GM18498 (cell line): Measurements from ENCODE around the gene SHC2.

ENCODE experiments used
- ATAC-seq: cut with Tn5 transposase; IDR thresholded peaks from one replicate; pipeline ENCODE4 v1.9.1; 2021; ENCODE audit warnings: mild to moderate bottlenecking, moderate library complexity; ENCODE audit not compliant: unreplicated experiment

SHC2 gene, protein sequence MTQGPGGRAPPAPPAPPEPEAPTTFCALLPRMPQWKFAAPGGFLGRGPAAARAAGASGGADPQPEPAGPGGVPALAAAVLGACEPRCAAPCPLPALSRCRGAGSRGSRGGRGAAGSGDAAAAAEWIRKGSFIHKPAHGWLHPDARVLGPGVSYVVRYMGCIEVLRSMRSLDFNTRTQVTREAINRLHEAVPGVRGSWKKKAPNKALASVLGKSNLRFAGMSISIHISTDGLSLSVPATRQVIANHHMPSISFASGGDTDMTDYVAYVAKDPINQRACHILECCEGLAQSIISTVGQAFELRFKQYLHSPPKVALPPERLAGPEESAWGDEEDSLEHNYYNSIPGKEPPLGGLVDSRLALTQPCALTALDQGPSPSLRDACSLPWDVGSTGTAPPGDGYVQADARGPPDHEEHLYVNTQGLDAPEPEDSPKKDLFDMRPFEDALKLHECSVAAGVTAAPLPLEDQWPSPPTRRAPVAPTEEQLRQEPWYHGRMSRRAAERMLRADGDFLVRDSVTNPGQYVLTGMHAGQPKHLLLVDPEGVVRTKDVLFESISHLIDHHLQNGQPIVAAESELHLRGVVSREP

GRCh38 chr19:460877-461720 is at the start of gene SHC2:
Gene SHC2, minus strand, starts transcription at chr19:461033. Its CDS starts 37 bp downstream, at chr19:460996.
- ATAC-seq: no peak

GRCh38 chr19:508204-509150 is 47.6 kb upstream of the SHC2 start:
- ATAC-seq: no peak

DNA sequence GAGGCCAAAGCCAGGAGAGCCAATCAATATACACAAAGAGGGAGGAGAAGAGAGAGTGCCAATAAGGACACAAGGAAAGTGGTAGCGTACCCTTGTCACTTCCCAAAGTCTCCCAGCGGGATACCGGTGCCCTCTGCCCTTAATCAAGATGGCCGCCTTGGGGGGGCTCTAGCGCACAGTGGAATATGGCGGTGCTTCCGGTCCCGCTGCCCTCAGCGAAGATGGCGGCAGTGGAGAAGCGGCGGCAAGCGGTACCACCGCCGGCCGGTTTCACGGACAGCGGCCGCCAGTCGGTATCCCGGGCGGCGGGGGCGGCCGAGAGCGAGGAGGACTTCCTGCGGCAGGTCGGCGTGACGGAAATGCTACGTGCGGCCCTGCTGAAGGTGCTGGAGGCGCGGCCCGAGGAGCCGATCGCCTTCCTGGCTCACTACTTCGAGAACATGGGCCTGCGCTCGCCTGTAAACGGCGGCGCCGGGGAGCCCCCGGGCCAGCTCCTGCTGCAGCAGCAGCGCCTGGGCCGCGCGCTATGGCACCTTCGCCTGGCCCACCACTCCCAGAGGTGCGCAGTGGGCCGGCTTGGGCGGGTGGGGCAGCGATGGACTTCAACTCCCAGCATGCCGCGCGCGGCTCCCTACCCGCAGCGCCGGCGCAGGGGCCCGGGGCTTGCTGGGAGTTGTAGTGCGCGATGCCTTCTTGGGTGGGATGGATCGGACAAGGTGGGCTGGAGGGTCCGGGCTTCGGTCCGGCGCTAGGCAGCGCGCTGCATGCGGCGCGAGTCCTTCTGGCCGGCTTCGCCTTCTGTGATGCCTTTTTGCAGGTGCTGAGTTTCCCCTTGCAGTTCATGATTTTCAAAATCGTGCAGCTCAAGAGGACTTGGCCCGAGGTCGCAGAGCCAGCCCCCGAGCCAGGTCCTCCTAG is 46.7 kb upstream of the SHC2 start, which contains the start of gene TPGS1:
TSS of gene TPGS1 (plus strand) at position 212 of the 918 bp plus-strand sequence. CDS start at position 222, 10 bp downstream.
- peak; percentile 67 for ATAC-seq

DNA sequence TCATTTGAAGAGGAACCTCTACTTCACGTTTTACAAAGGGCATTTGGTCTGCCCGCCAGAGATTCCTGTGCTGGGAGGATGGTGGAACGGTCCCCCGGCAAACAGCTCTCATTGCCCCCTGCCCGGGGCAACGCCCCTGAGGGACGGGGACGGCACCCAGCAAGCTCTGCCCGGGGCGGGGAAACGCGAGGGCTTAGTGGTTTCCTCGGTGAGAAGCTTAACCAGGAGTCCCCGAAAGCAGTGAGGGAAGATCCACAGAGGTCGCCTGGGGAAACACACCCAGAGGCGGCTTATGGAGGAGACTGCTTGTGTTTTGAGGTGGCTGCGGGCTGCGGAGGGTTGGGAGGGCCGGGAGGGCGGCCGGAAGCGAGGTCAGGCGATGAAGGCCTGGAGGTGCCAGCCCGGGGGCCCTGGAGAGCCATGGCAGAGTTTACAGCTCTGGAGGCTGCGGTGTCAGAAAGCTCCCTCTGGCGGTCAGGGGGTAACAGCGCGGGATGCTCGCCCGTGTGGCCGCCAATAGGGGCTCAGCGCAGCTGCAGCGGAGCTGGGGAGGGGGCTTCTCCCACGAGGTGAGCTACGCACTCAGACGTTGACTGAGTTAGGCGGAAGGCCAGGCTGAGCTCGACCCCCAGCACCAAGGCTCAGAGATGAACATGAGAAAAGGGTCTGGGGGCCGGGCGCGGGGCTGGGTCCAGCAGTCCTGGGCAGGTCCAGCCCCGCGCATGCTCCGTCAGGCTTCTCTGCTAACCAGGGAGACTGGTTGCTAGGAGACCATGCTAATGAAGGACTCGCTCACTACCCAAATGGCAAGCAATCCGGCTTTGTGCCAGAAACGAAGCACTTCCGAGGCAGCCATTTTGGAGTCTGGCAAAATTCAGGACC is 45.8 kb upstream of the SHC2 start:
- ATAC-seq: peak; percentile 72

DNA sequence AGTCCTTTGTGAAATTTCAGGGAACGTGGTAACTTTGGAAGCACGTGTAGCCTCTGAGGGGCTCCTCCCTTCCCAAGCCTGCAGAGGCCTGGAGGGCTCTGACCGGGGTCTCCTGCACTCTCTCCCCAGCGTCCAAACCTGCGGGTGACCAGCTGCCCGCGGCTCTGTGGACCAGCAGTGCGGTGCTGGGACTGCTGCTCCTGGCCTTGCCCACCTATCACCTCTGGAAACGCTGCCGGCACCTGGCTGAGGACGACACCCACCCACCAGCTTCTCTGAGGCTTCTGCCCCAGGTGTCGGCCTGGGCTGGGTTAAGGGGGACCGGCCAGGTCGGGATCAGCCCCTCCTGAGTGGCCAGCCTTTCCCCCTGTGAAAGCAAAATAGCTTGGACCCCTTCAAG is 43.8 kb upstream of the SHC2 start:
- no peak for ATAC-seq

DNA sequence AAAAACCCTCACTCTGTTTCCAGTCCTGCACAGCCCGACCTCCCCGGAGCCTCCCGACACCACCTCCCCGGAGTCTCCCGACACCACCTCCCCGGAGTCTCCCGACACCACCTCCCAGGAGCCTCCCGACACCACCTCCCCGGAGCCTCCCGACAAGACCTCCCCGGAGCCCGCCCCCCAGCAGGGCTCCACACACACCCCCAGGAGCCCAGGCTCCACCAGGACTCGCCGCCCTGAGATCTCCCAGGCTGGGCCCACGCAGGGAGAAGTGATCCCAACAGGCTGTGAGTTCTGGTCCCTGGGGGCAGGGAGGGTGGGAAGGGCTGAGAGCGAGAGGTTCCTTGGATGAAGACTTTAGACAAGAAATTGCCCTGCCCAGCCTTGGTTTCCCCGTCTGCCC is 40.8 kb upstream of the SHC2 start:
- no peak for ATAC-seq

DNA sequence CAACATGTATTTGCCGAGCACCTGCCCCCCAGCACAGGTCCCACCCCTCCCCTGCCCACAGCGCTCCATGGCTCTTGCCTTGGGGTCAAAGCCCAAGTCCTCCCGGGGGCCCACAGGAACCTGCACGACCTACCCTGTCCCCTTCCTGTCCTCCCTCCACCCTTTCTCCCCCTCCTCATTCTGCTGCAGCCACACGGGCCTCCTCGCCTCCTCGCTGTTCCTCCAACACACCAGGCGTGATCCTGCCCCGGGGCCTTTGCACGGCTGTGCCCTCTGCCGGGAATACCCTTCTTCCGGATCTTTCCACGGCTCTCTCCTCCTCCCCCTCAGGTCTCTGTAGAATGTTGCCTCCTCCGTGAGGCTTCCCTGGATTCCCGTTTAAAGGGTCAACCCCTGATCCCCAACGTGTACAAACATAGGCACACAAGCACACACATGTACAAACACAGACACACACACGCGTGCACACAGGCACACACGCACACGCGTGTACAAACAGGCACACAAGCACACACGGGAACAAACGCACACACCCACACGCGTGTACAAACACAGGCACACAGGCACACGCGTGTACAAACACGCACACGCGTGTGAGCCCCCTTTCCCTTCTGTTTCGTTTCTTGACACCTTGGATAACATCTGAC is 38.3 kb upstream of the SHC2 start:
- no peak for ATAC-seq

- no peak for ATAC-seq
Measured at GRCh38 chr19:498511-498891, 37.7 kb upstream of the SHC2 start.

- ATAC-seq: no peak
Measured at GRCh38 chr19:497869-498510, 37.2 kb upstream of the SHC2 start.

GRCh38 chr19:497491-497868 is 36.6 kb upstream of the SHC2 start:
- ATAC-seq: no peak

- ATAC-seq: no peak
Measured at GRCh38 chr19:496986-497385, 36.2 kb upstream of the SHC2 start.

- no peak for ATAC-seq
Measured at GRCh38 chr19:496112-496665, 35.4 kb upstream of the SHC2 start, which contains the start of gene MADCAM1. Gene MADCAM1, plus strand, starts transcription at chr19:496486. Its CDS starts 14 bp downstream, at chr19:496500.

DNA sequence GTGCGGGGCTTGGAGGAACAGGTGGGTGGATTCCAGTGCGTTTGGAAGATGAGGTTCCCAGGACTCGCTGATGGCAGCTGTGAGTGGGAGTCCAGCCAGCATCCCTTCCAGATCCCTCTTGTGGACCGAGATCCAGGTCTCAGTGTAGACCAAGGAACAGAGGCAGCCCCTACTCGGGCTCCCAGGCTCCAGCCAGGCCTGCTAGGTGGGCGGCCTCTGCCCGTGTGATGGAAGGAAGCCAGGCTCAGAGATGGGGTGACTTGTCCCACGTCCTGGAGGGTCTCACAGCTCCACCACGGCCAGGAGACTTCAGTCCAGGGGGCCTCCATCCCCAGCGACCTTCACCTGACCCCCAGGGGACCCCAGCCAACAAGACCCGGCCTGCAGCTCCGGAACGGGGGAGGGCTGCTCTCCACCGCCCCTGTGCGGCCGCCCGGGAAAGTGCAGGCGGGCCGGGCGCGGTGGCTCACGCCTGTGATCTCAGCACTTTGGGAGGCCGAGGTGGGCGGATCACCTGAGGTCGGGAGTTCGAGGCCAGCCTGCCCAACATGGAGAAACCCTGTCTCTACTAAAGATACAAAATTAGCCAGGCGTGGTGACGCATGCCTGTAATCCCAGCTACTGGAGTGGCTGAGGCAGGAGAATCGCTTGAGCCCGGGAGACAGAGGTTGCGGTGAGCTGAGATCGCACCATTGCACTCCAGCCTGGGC is 34.7 kb upstream of the SHC2 start:
- no peak for ATAC-seq

DNA sequence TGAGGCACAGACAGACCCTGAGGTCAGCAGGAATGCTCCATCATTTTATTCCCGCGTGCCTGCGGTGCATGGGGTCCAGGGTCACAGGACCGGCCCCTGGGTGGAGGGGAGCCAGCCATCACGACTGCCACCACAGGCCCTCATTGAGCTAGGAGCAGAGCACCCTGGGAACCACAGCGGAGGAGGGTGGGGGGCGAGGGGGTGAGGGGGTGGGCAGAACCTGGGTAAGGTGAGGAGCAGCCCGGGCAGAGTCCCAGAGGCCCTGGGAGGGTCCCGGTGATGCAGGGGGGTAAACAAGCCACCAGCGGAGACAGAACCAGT is 34.2 kb upstream of the SHC2 start:
- no peak for ATAC-seq

DNA sequence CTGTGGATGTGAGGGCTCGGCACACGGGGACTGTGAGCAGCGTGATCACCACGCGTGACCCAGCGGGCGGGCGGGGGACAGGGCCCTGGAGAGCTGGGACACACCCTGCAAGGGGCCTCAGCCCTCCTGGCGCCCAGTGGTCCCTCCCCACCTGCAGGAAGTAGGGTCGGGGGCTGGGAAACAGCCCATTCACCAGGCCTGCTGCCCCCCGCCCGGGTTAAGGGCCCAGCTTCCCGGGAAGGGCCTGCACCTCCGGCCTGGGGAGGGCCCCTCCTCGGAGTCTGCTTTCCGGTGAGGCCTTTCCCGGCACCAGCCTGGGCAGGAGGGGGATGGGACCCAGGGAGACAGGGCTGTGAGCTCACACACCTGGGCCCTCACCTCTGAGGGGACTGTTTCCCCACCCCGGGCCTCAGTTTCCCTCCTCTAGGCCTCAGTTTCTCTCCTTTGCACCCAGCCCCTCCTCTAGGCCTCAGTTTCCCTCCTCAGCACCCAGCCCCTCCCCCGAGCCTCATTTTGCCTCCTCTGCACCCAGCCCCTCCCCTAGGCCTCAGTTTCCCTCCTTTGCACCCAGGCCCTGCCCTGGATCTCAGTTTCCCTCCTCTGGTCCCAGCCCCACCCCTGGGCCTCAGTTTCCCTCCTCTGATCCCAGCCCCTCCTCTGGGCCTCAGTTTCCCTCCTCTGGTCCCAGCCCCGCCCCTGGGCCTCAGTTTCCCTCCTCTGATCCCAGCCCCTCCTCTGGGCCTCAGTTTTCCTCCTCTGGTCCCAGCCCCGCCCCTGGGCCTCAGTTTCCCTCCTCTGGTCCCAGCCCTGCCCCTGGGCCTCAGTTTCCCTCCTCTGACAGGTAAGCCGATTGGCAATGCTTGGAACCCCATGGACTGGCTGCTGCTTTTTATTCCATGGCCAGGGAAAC is 33.6 kb upstream of the SHC2 start:
- no peak for ATAC-seq
